HEK293 (cell line): ENCODE measurements around the gene PROKR1.
"Not testable (repeated sequence)": the region's sequence is repeated elsewhere in the genome, so short reads cannot be mapped to it uniquely, and the experiment has no call there.

Source experiments
- CTCF ChIA-PET: fragments of 350-600 bp; formaldehyde crosslinking; extraction: SDS; loops from one replicate; lab custom pipeline; 2021; ENCODE audit warnings: antibody characterized with exemption; lab: Yijun Ruan, JAX
- POLR2A ChIA-PET: fragments of 300-600 bp; formaldehyde crosslinking; extraction: SDS; loops from one replicate; lab custom pipeline; 2020; ENCODE audit warnings: antibody characterized with exemption, inconsistent platforms; lab: Yijun Ruan, JAX
- H3K27ac ChIP-seq: fragments of 200-500 bp; sonication (Bioruptor generic); 2 replicates; pipeline ENCODE4 v1.5.1; 2014; ENCODE audit warnings: low read depth, low read length, control low read depth, inconsistent platforms; ENCODE audit errors: extremely low read depth
- H3K36me3 ChIP-seq, 2 experiments: fragments of 200-500 bp in 1 of 2; sonication (Bioruptor generic) in 1 of 2; 1 replicate in 1 of 2; 2 replicates in 1 of 2; pipeline ENCODE4 v1.5.1; 2014 to 2017; ENCODE audit warnings: inconsistent platforms in 2 of 2, low read length in 2 of 2; ENCODE audit not compliant: control insufficient read depth in 2 of 2, insufficient read depth in 1 of 2
- H3K4me1 ChIP-seq: fragments of 200-500 bp; sonication (Bioruptor generic); 2 replicates; pipeline ENCODE4 v1.5.1; 2014; ENCODE audit warnings: mild to moderate bottlenecking, low read length, inconsistent platforms; ENCODE audit not compliant: control insufficient read depth, insufficient read depth
- H3K4me3 ChIP-seq: 2 replicates; pipeline ENCODE4 v1.5.1; 2011; ENCODE audit warnings: low read depth, mild to moderate bottlenecking, control low read depth, low read length, moderate library complexity
- H3K9me3 ChIP-seq: fragments of 200-500 bp; sonication (Bioruptor generic); 2 replicates; pipeline ENCODE4 v1.5.1; 2014; ENCODE audit warnings: low read depth, low read length, inconsistent platforms; ENCODE audit not compliant: control insufficient read depth, insufficient read depth
- AEBP2 ChIP-seq: fragments of 450-650 bp; formaldehyde crosslinking; IDR thresholded peaks from 2 replicates; pipeline ENCODE4 v1.5.1; 2016; ENCODE audit warnings: missing biosample characterization, missing genetic modification characterization, borderline replicate concordance
- FEZF1 ChIP-seq: fragments of 450-650 bp; formaldehyde crosslinking; IDR thresholded peaks from 2 replicates; pipeline ENCODE4 v1.5.1; 2016; ENCODE audit warnings: missing biosample characterization, missing genetic modification characterization
- GFI1B ChIP-seq: fragments of 450-650 bp; formaldehyde crosslinking; IDR thresholded peaks from 2 replicates; pipeline ENCODE4 v1.5.1; 2016; ENCODE audit warnings: missing biosample characterization, missing genetic modification characterization
- KLF7 ChIP-seq: fragments of 450-650 bp; formaldehyde crosslinking; IDR thresholded peaks from 2 replicates; pipeline ENCODE4 v1.5.1; 2016; ENCODE audit warnings: missing biosample characterization, missing genetic modification characterization, borderline replicate concordance
- PRDM10 ChIP-seq: fragments of 450-650 bp; formaldehyde crosslinking; IDR thresholded peaks from 2 replicates; pipeline ENCODE4 v1.5.1; 2016; ENCODE audit warnings: missing biosample characterization, missing genetic modification characterization
- ZBTB6 ChIP-seq: fragments of 450-650 bp; formaldehyde crosslinking; IDR thresholded peaks from 2 replicates; pipeline ENCODE4 v1.5.1; 2017; ENCODE audit warnings: missing biosample characterization, missing genetic modification characterization
- ZFP3 ChIP-seq: fragments of 450-650 bp; formaldehyde crosslinking; IDR thresholded peaks from 2 replicates; pipeline ENCODE4 v1.5.1; 2016; ENCODE audit warnings: low read depth, missing biosample characterization, missing genetic modification characterization
- ZNF138 ChIP-seq: fragments of 450-650 bp; formaldehyde crosslinking; IDR thresholded peaks from 2 replicates; pipeline ENCODE4 v1.5.1; 2016; ENCODE audit warnings: missing biosample characterization, missing genetic modification characterization, borderline replicate concordance
- ZNF324 ChIP-seq: fragments of 450-650 bp; formaldehyde crosslinking; IDR thresholded peaks from 2 replicates; pipeline ENCODE4 v1.5.1; 2016; ENCODE audit warnings: missing biosample characterization, missing genetic modification characterization
- ZNF433 ChIP-seq: fragments of 450-650 bp; formaldehyde crosslinking; IDR thresholded peaks from 2 replicates; pipeline ENCODE4 v1.5.1; 2016; ENCODE audit warnings: missing biosample characterization, missing genetic modification characterization, low read depth
- ZNF610 ChIP-seq: fragments of 450-650 bp; formaldehyde crosslinking; IDR thresholded peaks from 2 replicates; pipeline ENCODE4 v1.5.1; 2016; ENCODE audit warnings: missing biosample characterization, missing genetic modification characterization, borderline replicate concordance
- ZNF707 ChIP-seq: fragments of 450-650 bp; formaldehyde crosslinking; IDR thresholded peaks from 2 replicates; pipeline ENCODE4 v1.5.1; 2016; ENCODE audit warnings: missing biosample characterization, missing genetic modification characterization
- ZSCAN16 ChIP-seq: fragments of 450-650 bp; formaldehyde crosslinking; IDR thresholded peaks from 2 replicates; pipeline ENCODE4 v1.5.1; 2016; ENCODE audit warnings: missing biosample characterization, missing genetic modification characterization
- ZSCAN4 ChIP-seq: fragments of 450-650 bp; formaldehyde crosslinking; IDR thresholded peaks from 2 replicates; pipeline ENCODE4 v1.5.1; 2017; ENCODE audit warnings: missing biosample characterization, missing genetic modification characterization

The PROKR1 gene

GRCh38 chr2:68675470-68675869, 32.1 kb downstream of the PROKR1 start:
- Histone ChIP-seq H3K4me1 (no peaks in the 10 kb centered on the region), H3K36me3 (no peaks in the 10 kb centered on the region), H3K4me3 (no peak overlapping the region), H3K9me3 (no peaks in the 10 kb centered on the region), H3K27ac (no peak overlapping the region)
- TF ChIP-seq FEZF1 (tag by site-specific recombination): no peak
- no peak for TF ChIP-seq ZSCAN16 (tag by site-specific recombination)
- no peak for TF ChIP-seq ZBTB6 (tag by site-specific recombination)
- TF ChIP-seq ZNF610 (tag by site-specific recombination): no peak
- TF ChIP-seq ZNF324 (tag by site-specific recombination): no peak
- ChIA-PET POLR2A (no interaction called here), CTCF (interaction anchor here (0.8 kb wide), 1 partner anchor 9 kb away, joined by 3 read pairs; no protein-coding TSS in a partner anchor)

- POLR2A ChIA-PET, H3K27ac ChIP-seq, H3K4me3 ChIP-seq, H3K4me1 ChIP-seq, H3K9me3 ChIP-seq, H3K36me3 ChIP-seq, CTCF ChIA-PET: not testable (repeated sequence)
These were observed 34.5 kb downstream of the PROKR1 start for GRCh38 chr2:68677837-68678236.

- H3K9me3 ChIP-seq, POLR2A ChIA-PET, H3K4me1 ChIP-seq, H3K4me3 ChIP-seq, H3K36me3 ChIP-seq, CTCF ChIA-PET, H3K27ac ChIP-seq: not testable (repeated sequence)
These were observed 36.0 kb downstream of the PROKR1 start for GRCh38 chr2:68679166-68679916.

- H3K4me3 ChIP-seq, H3K27ac ChIP-seq, H3K36me3 ChIP-seq, CTCF ChIA-PET, H3K9me3 ChIP-seq, H3K4me1 ChIP-seq, POLR2A ChIA-PET: not testable (repeated sequence)
These were observed 36.5 kb downstream of the PROKR1 start for GRCh38 chr2:68679917-68680267.

GRCh38 chr2:68684197-68684596, 40.8 kb downstream of the PROKR1 start:
- Histone ChIP-seq H3K4me1 (no peaks in the 10 kb centered on the region), H3K9me3 (no peaks in the 10 kb centered on the region), H3K27ac (no peak overlapping the region), H3K36me3 (no peaks in the 10 kb centered on the region), H3K4me3 (no peak overlapping the region)
- ChIA-PET POLR2A (no interaction called here), CTCF (interaction anchor here (0.6 to 0.7 kb wide), 2 partner anchors 9 to 19 kb away, joined by 3 to 5 read pairs; no protein-coding TSS in a partner anchor)
- TF ChIP-seq AEBP2: no peak
- no peak for TF ChIP-seq ZFP3 (tag by site-specific recombination)
- no peak for TF ChIP-seq ZBTB6 (tag by site-specific recombination)
- TF ChIP-seq PRDM10: no peak
- no peak for TF ChIP-seq ZSCAN4 (tag by site-specific recombination)
- no peak for TF ChIP-seq ZNF707 (tag by site-specific recombination)
- TF ChIP-seq ZNF138 (tag by site-specific recombination): no peak
- TF ChIP-seq ZNF433 (tag by site-specific recombination): no peak
- TF ChIP-seq GFI1B: no peak
- TF ChIP-seq KLF7 (tag by site-specific recombination): no peak
